HG03139 (cell line): Measurements from ENCODE around the gene RAB1B.
"Not testable (repeated sequence)": the region's sequence is repeated elsewhere in the genome, so short reads cannot be mapped to it uniquely, and the experiment has no call there.

Source experiments
- ATAC-seq: cut with Tn5 transposase; IDR thresholded peaks from one replicate; pipeline ENCODE4 v1.9.1; 2021; ENCODE audit not compliant: unreplicated experiment

The RAB1B gene

GRCh38 chr11:66266378-66267038 is 1.9 kb upstream of the RAB1B start:
- no peak for ATAC-seq

- ATAC-seq: no peak
Observed at GRCh38 chr11:66267039-66267378, 1.4 kb upstream of the RAB1B start.

- ATAC-seq: peak; percentile 31
Observed at GRCh38 chr11:66267379-66268243, 828 bp upstream of the RAB1B start.

GRCh38 chr11:66268952-66269905 is 790 bp downstream of the RAB1B start:
- no peak for ATAC-seq

- no peak for ATAC-seq
Observed at GRCh38 chr11:66271816-66272215, 3.4 kb downstream of the RAB1B start.

- no peak for ATAC-seq
Observed at GRCh38 chr11:66272596-66272995, 4.2 kb downstream of the RAB1B start.

GRCh38 chr11:66274219-66274618 is 5.8 kb downstream of the RAB1B start:
- ATAC-seq: no peak

- ATAC-seq: no peak
Observed at GRCh38 chr11:66275396-66275795, 7.0 kb downstream of the RAB1B start.

GRCh38 chr11:66275984-66276612 is 7.7 kb downstream of the RAB1B start:
- ATAC-seq: no peak

- ATAC-seq: not testable (repeated sequence)
Observed at GRCh38 chr11:66276619-66277018, 8.2 kb downstream of the RAB1B start.

GRCh38 chr11:66277064-66277463 is 8.6 kb downstream of the RAB1B start:
- ATAC-seq: not testable (repeated sequence)

- ATAC-seq: no peak
Observed at GRCh38 chr11:66277471-66278362, 9.3 kb downstream of the RAB1B start, which contains the start of gene CNIH2. TSS of gene CNIH2 (plus strand) at chr11:66278175. CDS start at chr11:66278457, 282 bp downstream.

GRCh38 chr11:66278363-66279091 is 10.1 kb downstream of the RAB1B start:
- no peak for ATAC-seq

GRCh38 chr11:66279092-66279734 is 10.8 kb downstream of the RAB1B start:
- ATAC-seq: no peak

- no peak for ATAC-seq
Observed at GRCh38 chr11:66280428-66280827, 12.0 kb downstream of the RAB1B start.

- ATAC-seq: no peak
Observed at GRCh38 chr11:66281001-66281400, 12.6 kb downstream of the RAB1B start.

- ATAC-seq: no peak
Observed at GRCh38 chr11:66281776-66282467, 13.5 kb downstream of the RAB1B start.
